ENCODE results near the gene TTL. TPM values are rescaled to one million over a fixed set of nuclear protein-coding genes. Genes with fewer than 3 reads are reported as not detected.

TTL gene
- total RNA-seq, 4 donors from 2014 or later = 12.0 to 22.2 (median 19.0) TPM

DNA sequence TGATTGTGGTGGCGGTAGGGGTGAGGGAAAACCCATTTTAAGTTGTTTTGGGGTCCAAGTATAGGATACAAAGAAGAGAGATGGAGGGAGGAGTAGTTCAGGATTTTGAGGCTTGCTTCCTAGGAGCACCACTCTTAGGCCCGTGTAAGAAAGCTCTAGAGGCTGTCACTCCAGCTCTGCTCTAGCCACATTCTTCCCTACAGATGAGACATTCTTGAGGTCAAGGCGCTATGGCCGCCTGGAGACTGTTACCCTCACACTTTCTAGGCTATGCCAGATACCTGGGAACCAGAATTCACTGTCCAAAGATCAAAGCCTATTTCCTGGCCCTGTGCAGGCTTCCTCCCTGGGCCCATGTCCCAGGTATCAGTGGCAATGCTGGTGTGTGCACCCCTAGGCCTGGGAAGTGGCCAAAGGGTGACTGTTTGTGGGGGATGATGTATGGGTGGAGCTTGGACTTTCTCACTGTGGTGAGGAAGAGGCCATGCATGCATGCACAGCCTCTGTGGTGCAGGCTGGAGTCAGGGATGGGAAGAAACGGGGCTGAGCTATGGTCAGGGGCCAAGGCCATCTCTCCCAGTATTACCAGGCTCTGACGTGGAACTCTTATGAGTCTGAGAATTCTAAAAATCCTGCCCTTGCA, 7.0 kb upstream of the TTL start:
- H3K4me1 ChIP-seq = no peaks in the 10 kb centered on the region
- no peak overlapping the region for H3K27ac ChIP-seq
- 76 to 84% methylated on average over 6 of the region's 6 CpGs for WGBS, 2 donors
- intact Hi-C loops (cut with DNase I) = no loop called here
- DNase-seq = no peak
- no peaks in the 10 kb centered on the region for H3K27me3 ChIP-seq
- no peaks in the 10 kb centered on the region for H3K36me3 ChIP-seq
- no peak overlapping the region for H3K4me3 ChIP-seq (replicated peaks in 1 of 3)
- TF ChIP-seq POLR2A (IDR thresholded peaks at IDR 0.05) (no peak), CTCF (IDR thresholded peaks at IDR 0.05) (no peak)
- H3K9me3 ChIP-seq = no peaks in the 10 kb centered on the region

DNA sequence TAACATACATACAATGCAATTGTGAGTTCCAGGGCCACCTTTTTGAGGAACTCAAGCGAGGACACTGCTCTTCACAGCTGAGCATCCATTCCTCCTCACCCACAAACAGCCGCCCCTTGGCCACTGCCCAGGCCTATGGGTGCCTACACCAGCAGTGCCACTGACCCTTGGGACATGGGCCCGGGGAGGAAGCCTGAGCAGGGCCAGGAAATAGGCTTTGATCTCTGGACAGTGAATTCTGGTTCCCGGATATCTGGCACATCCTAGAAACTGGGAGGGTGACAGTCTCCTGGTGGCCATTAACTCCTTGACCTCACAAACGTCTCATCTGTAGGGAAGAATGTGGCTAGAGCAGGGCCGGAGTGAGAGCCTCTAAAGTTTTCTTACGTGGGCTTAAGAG, 5.5 kb upstream of the TTL start:
- Histone ChIP-seq H3K9me3 (no peaks in the 10 kb centered on the region), H3K27ac (no peak overlapping the region), H3K36me3 (no peaks in the 10 kb centered on the region), H3K4me3 (replicated peaks in 1 of 3) (no peak overlapping the region), H3K27me3 (no peaks in the 10 kb centered on the region), H3K4me1 (peaks cover 0 to 6% of the 10 kb centered on the region in 2 donors)
- intact Hi-C loops (cut with DNase I) = no loop called here
- WGBS, 2 donors = 75 to 82% methylated on average over 7 of the region's 7 CpGs
- no peak for TF ChIP-seq POLR2A (IDR thresholded peaks at IDR 0.05)
- no peak for TF ChIP-seq CTCF (IDR thresholded peaks at IDR 0.05)
- no peak for DNase-seq

DNA sequence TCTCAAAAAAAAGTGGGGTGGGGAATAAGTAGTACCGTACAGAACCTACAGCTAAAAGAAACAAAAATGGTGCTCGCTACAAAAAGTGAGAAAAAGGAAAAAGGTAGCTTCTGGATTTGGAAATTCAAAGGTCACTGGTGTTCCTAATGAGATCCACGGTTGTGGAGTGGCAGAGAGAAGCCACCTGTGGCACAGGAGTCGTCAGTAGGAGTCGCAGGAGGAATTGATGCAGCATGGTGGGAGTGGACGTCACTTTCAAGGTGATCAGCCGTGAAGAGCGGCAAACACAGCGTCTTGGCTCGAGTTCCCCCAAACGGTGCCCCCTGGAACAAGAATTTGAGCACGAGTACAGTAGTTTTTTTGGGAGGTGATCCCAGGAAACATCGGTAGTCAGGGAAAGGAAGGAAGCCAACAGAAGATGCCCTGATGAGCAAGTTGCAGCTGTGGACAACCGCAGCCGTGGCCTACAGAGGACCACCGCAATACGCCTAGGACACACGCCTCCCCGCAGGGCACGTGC, 1.4 kb upstream of the TTL start:
- intact Hi-C loops (cut with DNase I) = loop anchor here (5.0 kb wide), 1 partner anchor 107 kb away; no protein-coding TSS in a partner anchor
- Histone ChIP-seq H3K27me3 (no peaks in the 10 kb centered on the region), H3K36me3 (no peaks in the 10 kb centered on the region), H3K4me3 (replicated peaks in 1 of 3) (peak overlapping the region in 1 of 3 donors; percentile 80), H3K27ac (no peak overlapping the region), H3K4me1 (peaks cover 7 to 17% of the 10 kb centered on the region in 2 donors), H3K9me3 (no peaks in the 10 kb centered on the region)
- TF ChIP-seq POLR2A (IDR thresholded peaks at IDR 0.05) = no peak
- TF ChIP-seq CTCF (IDR thresholded peaks at IDR 0.05) = no peak
- WGBS, 2 donors = 13 to 16% methylated on average over 20 of the region's 20 CpGs
- peak; percentile 3 to 4 for DNase-seq

DNA sequence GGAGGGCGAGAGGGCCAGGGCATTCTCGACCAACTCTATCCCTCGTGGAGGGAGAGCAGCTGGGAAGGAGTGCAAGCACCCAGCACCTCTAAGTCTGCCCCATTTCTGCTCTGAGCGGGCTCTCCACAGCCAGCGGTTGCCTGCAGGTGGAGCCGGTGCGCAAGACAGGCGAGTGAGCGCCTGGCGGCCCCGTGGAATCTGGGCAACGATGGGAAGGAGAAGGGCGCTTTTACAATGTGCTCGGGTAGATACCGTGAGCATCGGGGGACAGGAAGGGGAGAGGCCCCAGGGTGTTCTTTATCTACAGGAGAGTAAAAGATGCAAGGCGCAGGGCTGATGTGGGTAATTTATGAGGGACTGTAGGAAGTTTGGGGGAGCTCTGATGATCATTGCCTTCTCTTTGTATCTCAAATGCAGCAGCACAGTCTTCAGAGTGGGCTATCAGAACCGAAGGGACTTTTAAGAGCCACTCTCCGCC, 867 bp upstream of the TTL start:
- TF ChIP-seq CTCF (IDR thresholded peaks at IDR 0.05) (peak; percentile 40 to 88 (median 67)), POLR2A (IDR thresholded peaks at IDR 0.05) (peak in 1 of 2 donors; percentile 9)
- Histone ChIP-seq H3K27me3 (no peaks in the 10 kb centered on the region), H3K9me3 (no peaks in the 10 kb centered on the region), H3K27ac (peak overlapping the region; percentile 72 to 77 (median 77)), H3K4me3 (replicated peaks in 1 of 3) (peak overlapping the region; percentile 21 to 94 (median 80)), H3K4me1 (peaks cover 7 to 17% of the 10 kb centered on the region in 2 donors), H3K36me3 (no peaks in the 10 kb centered on the region)
- intact Hi-C loops (cut with DNase I) = loop anchor here (5.0 kb wide), 1 partner anchor 106 kb away; no protein-coding TSS in a partner anchor
- 1% methylated on average over 16 to 19 of the region's 19 CpGs for WGBS, 2 donors
- peak; percentile 80 to 83 for DNase-seq
